H1 (cell line): Measurements from ENCODE around the gene SIM2. TPM values are rescaled to one million over a fixed set of nuclear protein-coding genes. Genes with fewer than 3 reads are reported as not detected.

ENCODE experiments used
- CTBP2 ChIP-seq: IDR thresholded peaks from 2 replicates; pipeline ENCODE4 v1.7.0; 2011; ENCODE audit warnings: borderline replicate concordance, mild to moderate bottlenecking, moderate library complexity, mixed read lengths, low read length; ENCODE audit not compliant: insufficient read depth, insufficient read length
- HDAC2 ChIP-seq, 2 experiments: fragments of 300-600 bp in 1 of 2; sonication (generic) in 1 of 2; IDR thresholded peaks; 2 replicates each; pipeline ENCODE4 v1.6.1; 2011 to 2012; ENCODE audit warnings: low read depth in 2 of 2, low read length in 2 of 2, mild to moderate bottlenecking in 2 of 2, moderate library complexity in 2 of 2, borderline replicate concordance in 1 of 2, inconsistent platforms in 1 of 2
- RAD21 ChIP-seq, 2 experiments: IDR thresholded peaks in 1 of 2; conservative IDR thresholded peaks in 1 of 2; 2 replicates each; pipeline ENCODE4 v1.6.1; 2011; ENCODE audit warnings: low read depth in 2 of 2, low read length in 2 of 2, improper control_type of control experiment in 1 of 2, inconsistent platforms in 1 of 2, mild to moderate bottlenecking in 1 of 2, moderate library complexity in 1 of 2
- TEAD4 ChIP-seq: IDR thresholded peaks from 2 replicates; pipeline ENCODE4 v1.6.1; 2012; ENCODE audit warnings: low read depth, low read length, inconsistent platforms, mixed read lengths
- polyA plus RNA-seq, 7 experiments: library from polyadenylated mRNA; depleted of rRNA in 3 of 7; stranded (reverse) in 5 of 7; unstranded in 2 of 7; fragments of >200 nt in 5 of 7; fragments of 200-250 nt in 2 of 7; gene quantifications; 1 replicate in 5 of 7; 2 replicates in 1 of 7; 4 replicates in 1 of 7; pipeline versions ENCODE4 v1.2.1 to v1.2.3, GENCODE V29; 2011 to 2013; ENCODE audit warnings: missing spikeins in 2 of 7, mixed read lengths in 2 of 7
- total RNA-seq: library from RNA; stranded (reverse); fragmentation: NEBNext Ultra II Directional; extraction: Animal tissue kit (Norgen Biotek cat#: 25700); gene quantifications from 2 replicates; pipeline ENCODE4 v1.2.1, GENCODE V29; 2021

Gene SIM2
- total and polyA plus RNA-seq, 2 of the 8 experiments (the other 6 are each of a cell fraction or from before 2014, with no cell fraction given), result 0.05 to 0.26 TPM

DNA sequence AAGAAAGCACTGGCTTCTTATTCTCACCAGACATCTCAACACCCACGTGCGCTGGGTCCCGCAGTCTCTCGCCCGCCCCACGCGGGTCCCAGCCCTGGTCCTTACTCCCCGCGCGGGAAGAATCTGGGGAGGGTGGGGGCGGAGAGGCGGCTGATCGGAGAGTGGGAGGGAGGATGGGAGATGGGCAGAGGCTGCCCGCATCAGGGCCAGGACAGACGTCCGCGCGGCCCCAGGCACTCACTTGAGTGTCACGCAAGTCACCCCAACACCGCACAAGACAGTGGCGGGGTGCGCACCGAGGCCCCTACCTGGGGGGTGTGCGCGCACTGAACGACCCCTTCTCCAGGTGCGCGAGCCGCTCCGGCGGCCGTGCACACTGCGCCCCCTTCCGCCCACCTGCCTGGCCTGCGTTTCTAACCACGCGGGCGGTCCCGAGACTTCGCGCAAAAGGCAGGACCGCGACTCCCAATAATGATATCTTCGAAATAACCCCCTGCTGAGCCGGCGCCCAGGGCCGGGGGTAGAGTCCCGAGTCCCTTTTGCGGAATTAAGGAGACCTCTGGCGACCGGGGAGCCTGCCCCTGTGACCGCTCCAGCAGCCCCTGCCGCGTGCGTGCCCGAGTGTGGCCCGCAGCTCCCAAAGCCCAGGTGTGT is 6.0 kb upstream of the SIM2 start (continued):
- TF ChIP-seq RAD21 (IDR thresholded peaks at IDR 0.05 in 1 of 2, conservative IDR thresholded peaks at IDR 0.05 in 1 of 2; ENCODE audit: low read depth in 2 of 2, low read length in 2 of 2) (peak; percentile 58 to 59), TEAD4 (no peak), HDAC2 (IDR thresholded peaks at IDR 0.05; ENCODE audit: borderline replicate concordance in 1 of 2, low read depth in 2 of 2, low read length in 2 of 2) (peak in 1 of 2 experiments; percentile 43; a peak in 1 of 4 replicates), CTBP2 (peak; percentile 59)
